Gastrocnemius medialis (tissue), 4 donors: ENCODE data around the gene OR3A1. TPM values are rescaled to one million over a fixed set of nuclear protein-coding genes. Genes with fewer than 3 reads are reported as not detected.
"Not testable (repeated sequence)": the region's sequence is repeated elsewhere in the genome, so short reads cannot be mapped to it uniquely, and the experiment has no call there.

Experiments
- ATAC-seq, 2 donors: fragments of 150-250 bp; one replicate each; pipeline ENCODE4 v1.9.1; 2016
- DNase-seq, 2 donors: peaks; one replicate each; pipeline ENCODE4 v3.0.0-alpha.2; 2019
- H3K27ac ChIP-seq, 4 donors: fragments of 200-600 bp; sonication (generic); 1 replicate in 1 of 4; 2 replicates in 3 of 4; pipeline ENCODE4 v1.5.1; 2016 to 2018; ENCODE audit warnings: mild to moderate bottlenecking in 2 of 4, moderate library complexity in 1 of 4
- H3K27me3 ChIP-seq, 3 donors: fragments of 200-600 bp; sonication (generic) in 2 of 3; 1 replicate in 1 of 3; 2 replicates in 2 of 3; pipeline versions ENCODE4 v1.5.1 to v1.6.0; 2016 to 2019; ENCODE audit warnings: mild to moderate bottlenecking in 1 of 3, moderate library complexity in 1 of 3
- H3K36me3 ChIP-seq, 2 donors: fragments of 200-600 bp; sonication (generic) in 1 of 2; one replicate each; pipeline ENCODE4 v1.5.1; 2017 to 2018
- H3K4me1 ChIP-seq, 2 donors: fragments of 200-600 bp; sonication (generic) in 1 of 2; one replicate each; pipeline ENCODE4 v1.5.1; 2016 to 2017; ENCODE audit warnings: mild to moderate bottlenecking in 2 of 2
- H3K4me3 ChIP-seq, 4 donors: fragments of 200-600 bp; sonication (generic) in 3 of 4; 1 replicate in 1 of 4; 2 replicates in 3 of 4; pipeline ENCODE4 v1.5.1; 2016 to 2019; ENCODE audit warnings: mild to moderate bottlenecking in 2 of 4
- H3K9me3 ChIP-seq, 3 donors: fragments of 200-600 bp; sonication (generic) in 2 of 3; 1 replicate in 1 of 3; 2 replicates in 2 of 3; pipeline ENCODE4 v1.5.1; 2016 to 2019
- CTCF ChIP-seq, 5 experiments: fragments of 450-650 bp in 3 of 5; fragments of 200-600 bp in 2 of 5; sonication (generic) in 2 of 5; IDR thresholded peaks in 4 of 5; conservative IDR thresholded peaks in 1 of 5; 1 replicate in 4 of 5; 2 replicates in 1 of 5; pipeline ENCODE4 v1.5.1; 2016 to 2019; ENCODE audit warnings: antibody characterized with exemption in 5 of 5, mild to moderate bottlenecking in 3 of 5, moderate library complexity in 3 of 5
- POLR2A ChIP-seq, 2 donors: fragments of 450-650 bp; IDR thresholded peaks; one replicate each; pipeline ENCODE4 v1.6.1; 2017; ENCODE audit warnings: antibody characterized with exemption in 2 of 2, mild to moderate bottlenecking in 2 of 2, moderate library complexity in 2 of 2
- in situ Hi-C, 4 donors: fragments of 200-750 bp; cut with MboI; loops; one replicate each; pipeline versions ENCODE4 v1.15.0 to v1.8.0; 2017; ENCODE audit warnings: low sequenced_read_pairs in 4 of 4
- intact Hi-C: fragments of 100-400 bp; cut with DNase I; formaldehyde crosslinking; loops from one replicate; pipeline ENCODE4 v1.15.1; 2023; ENCODE audit warnings: low total_unique reads
- total RNA-seq, 4 donors: library from RNA; depleted of rRNA; stranded (reverse); fragments of >200 nt; gene quantifications; one replicate each; pipeline versions ENCODE4 v1.1.0 to v1.2.3, GENCODE V29; 2016

OR3A1 gene
- total RNA-seq = not detected

GRCh38 chr17:3298260-3298659, at the start of gene OR3A1:
Gene OR3A1, minus strand, starts transcription at chr17:3298360. Its CDS starts 5,778 bp downstream, at chr17:3292582.
- ATAC-seq = no peak
- intact Hi-C loops = no loop called here

GRCh38 chr17:3342782-3343181, 44.6 kb upstream of the OR3A1 start:
- ATAC-seq, H3K27ac ChIP-seq, intact Hi-C loops, H3K4me1 ChIP-seq, in situ Hi-C loops, H3K27me3 ChIP-seq, H3K9me3 ChIP-seq, H3K36me3 ChIP-seq, H3K4me3 ChIP-seq, DNase-seq: not testable (repeated sequence)

More at GRCh38 chr17:3298260-3298659, at the start of gene OR3A1:
- H3K27me3 ChIP-seq = peaks cover 0 to 5% (median 0%) of the 10 kb centered on the region in 3 donors
- no peak for DNase-seq
- no peak for TF ChIP-seq POLR2A (IDR thresholded peaks at IDR 0.05)
- no peak for TF ChIP-seq CTCF (IDR thresholded peaks at IDR 0.05 in 4 of 5, conservative IDR thresholded peaks at IDR 0.05 in 1 of 5)
- in situ Hi-C loops = no loop called here
- H3K27ac ChIP-seq = no peak within 1 kb of the TSS
- no peaks in the 10 kb centered on the region for H3K36me3 ChIP-seq
- H3K4me1 ChIP-seq = no peaks in the 10 kb centered on the region
- H3K9me3 ChIP-seq = no peaks in the 10 kb centered on the region
- no peak within 1 kb of the TSS for H3K4me3 ChIP-seq

GRCh38 chr17:3335876-3336275, 37.7 kb upstream of the OR3A1 start:
- no peak for ATAC-seq
- no peaks in the 10 kb centered on the region for H3K4me1 ChIP-seq
- in situ Hi-C loops = no loop called here
- H3K27me3 ChIP-seq = no peaks in the 10 kb centered on the region
- no peaks in the 10 kb centered on the region for H3K9me3 ChIP-seq
- DNase-seq = no peak
- intact Hi-C loops = no loop called here
- no peaks in the 10 kb centered on the region for H3K36me3 ChIP-seq
- H3K4me3 ChIP-seq = no peak overlapping the region
- no peak overlapping the region for H3K27ac ChIP-seq
- TF ChIP-seq POLR2A (IDR thresholded peaks at IDR 0.05) (no peak), CTCF (IDR thresholded peaks at IDR 0.05 in 4 of 5, conservative IDR thresholded peaks at IDR 0.05 in 1 of 5) (no peak)

- intact Hi-C loops = no loop called here
- TF ChIP-seq CTCF (IDR thresholded peaks at IDR 0.05 in 4 of 5, conservative IDR thresholded peaks at IDR 0.05 in 1 of 5) (no peak), POLR2A (IDR thresholded peaks at IDR 0.05) (no peak)
- Histone ChIP-seq H3K36me3 (no peaks in the 10 kb centered on the region), H3K27me3 (no peaks in the 10 kb centered on the region), H3K9me3 (no peaks in the 10 kb centered on the region), H3K27ac (no peak overlapping the region), H3K4me1 (no peaks in the 10 kb centered on the region), H3K4me3 (no peak overlapping the region)
- in situ Hi-C loops = no loop called here
- DNase-seq (no peak), ATAC-seq (no peak)
Measured at GRCh38 chr17:3318336-3318735, 20.2 kb upstream of the OR3A1 start.

- ATAC-seq (no peak), DNase-seq (no peak)
- intact Hi-C loops = no loop called here
- Histone ChIP-seq H3K9me3 (no peaks in the 10 kb centered on the region), H3K27ac (no peak overlapping the region), H3K4me1 (no peaks in the 10 kb centered on the region), H3K27me3 (no peaks in the 10 kb centered on the region), H3K36me3 (no peaks in the 10 kb centered on the region), H3K4me3 (no peak overlapping the region)
- in situ Hi-C loops = no loop called here
- no peak for TF ChIP-seq POLR2A (IDR thresholded peaks at IDR 0.05)
Measured at GRCh38 chr17:3316836-3317235, 18.7 kb upstream of the OR3A1 start.

GRCh38 chr17:3308603-3309002, 10.4 kb upstream of the OR3A1 start:
- DNase-seq = no peak

More at GRCh38 chr17:3308603-3309002, 10.4 kb upstream of the OR3A1 start:
- Histone ChIP-seq H3K36me3 (no peaks in the 10 kb centered on the region), H3K4me1 (no peaks in the 10 kb centered on the region), H3K4me3 (no peak overlapping the region), H3K9me3 (no peaks in the 10 kb centered on the region), H3K27me3 (no peaks in the 10 kb centered on the region), H3K27ac (no peak overlapping the region)
- no peak for ATAC-seq
- intact Hi-C loops = no loop called here
- in situ Hi-C loops = no loop called here
- no peak for TF ChIP-seq POLR2A (IDR thresholded peaks at IDR 0.05)
- no peak for TF ChIP-seq CTCF (IDR thresholded peaks at IDR 0.05 in 4 of 5, conservative IDR thresholded peaks at IDR 0.05 in 1 of 5)
